Astrocyte of the cerebellum (primary cell): ENCODE data around the gene GP2.

Experiments used
- DNase-seq: peaks from one replicate; pipeline ENCODE4 v3.0.0-alpha.2; 2011; ENCODE audit warnings: low read depth
- H3K4me3 ChIP-seq: 2 replicates; pipeline ENCODE4 v1.5.1; 2011; ENCODE audit warnings: mild to moderate bottlenecking, low read depth, low read length, moderate library complexity
- CTCF ChIP-seq: IDR thresholded peaks from 2 replicates; pipeline ENCODE4 v1.5.1; 2012; ENCODE audit warnings: low read length, low read depth, moderate library complexity, mild to moderate bottlenecking; ENCODE audit errors: missing control alignments
- in situ Hi-C: cut with HindIII; loops from 2 replicates; pipeline ENCODE4 v1.10.0; 2017; ENCODE audit warnings: low sequenced_read_pairs

Gene GP2

GRCh38 chr16:20320592-20320991 is 6.7 kb downstream of the GP2 start:
- in situ Hi-C loops = no loop called here

GRCh38 chr16:20320178-20320577 is 7.1 kb downstream of the GP2 start:
- in situ Hi-C loops = no loop called here
- TF ChIP-seq CTCF = no peak
- DNase-seq = no peak
- H3K4me3 ChIP-seq = no peak overlapping the region

More at GRCh38 chr16:20320592-20320991, 6.7 kb downstream of the GP2 start:
- no peak for DNase-seq
- H3K4me3 ChIP-seq = no peak overlapping the region
- TF ChIP-seq CTCF = no peak

GRCh38 chr16:20319406-20319805 is 7.9 kb downstream of the GP2 start:
- DNase-seq = no peak
- in situ Hi-C loops = no loop called here
- no peak overlapping the region for H3K4me3 ChIP-seq
- no peak for TF ChIP-seq CTCF

- no peak for TF ChIP-seq CTCF
- in situ Hi-C loops = no loop called here
- DNase-seq = no peak
Observed at GRCh38 chr16:20318437-20318836, 8.9 kb downstream of the GP2 start.

GRCh38 chr16:20318006-20318405 is 9.3 kb downstream of the GP2 start:
- no peak for TF ChIP-seq CTCF
- in situ Hi-C loops = no loop called here
- no peak overlapping the region for H3K4me3 ChIP-seq
- DNase-seq = no peak

More at GRCh38 chr16:20318437-20318836, 8.9 kb downstream of the GP2 start:
- no peak overlapping the region for H3K4me3 ChIP-seq

GRCh38 chr16:20317117-20317516 is 10.2 kb downstream of the GP2 start:
- in situ Hi-C loops = no loop called here
- TF ChIP-seq CTCF = no peak
- H3K4me3 ChIP-seq = no peak overlapping the region
- DNase-seq = no peak

- DNase-seq = no peak
- TF ChIP-seq CTCF = no peak
- in situ Hi-C loops = no loop called here
- no peak overlapping the region for H3K4me3 ChIP-seq
Observed at GRCh38 chr16:20316715-20317114, 10.6 kb downstream of the GP2 start.
